HEK293 (cell line): ENCODE data around the gene ZNF488.

Experiments used
- CTCF ChIA-PET: fragments of 350-600 bp; formaldehyde crosslinking; extraction: SDS; loops from one replicate; lab custom pipeline; 2021; ENCODE audit warnings: antibody characterized with exemption; lab: Yijun Ruan, JAX
- POLR2A ChIA-PET: fragments of 300-600 bp; formaldehyde crosslinking; extraction: SDS; loops from one replicate; lab custom pipeline; 2020; ENCODE audit warnings: antibody characterized with exemption, inconsistent platforms; lab: Yijun Ruan, JAX
- H3K27ac ChIP-seq: fragments of 200-500 bp; sonication (Bioruptor generic); 2 replicates; pipeline ENCODE4 v1.5.1; 2014; ENCODE audit warnings: low read depth, low read length, control low read depth, inconsistent platforms; ENCODE audit errors: extremely low read depth
- H3K36me3 ChIP-seq, 2 experiments: fragments of 200-500 bp in 1 of 2; sonication (Bioruptor generic) in 1 of 2; 1 replicate in 1 of 2; 2 replicates in 1 of 2; pipeline ENCODE4 v1.5.1; 2014 to 2017; ENCODE audit warnings: inconsistent platforms in 2 of 2, low read length in 2 of 2; ENCODE audit not compliant: control insufficient read depth in 2 of 2, insufficient read depth in 1 of 2
- H3K4me1 ChIP-seq: fragments of 200-500 bp; sonication (Bioruptor generic); 2 replicates; pipeline ENCODE4 v1.5.1; 2014; ENCODE audit warnings: mild to moderate bottlenecking, low read length, inconsistent platforms; ENCODE audit not compliant: control insufficient read depth, insufficient read depth
- H3K4me3 ChIP-seq: 2 replicates; pipeline ENCODE4 v1.5.1; 2011; ENCODE audit warnings: low read depth, mild to moderate bottlenecking, control low read depth, low read length, moderate library complexity
- H3K9me3 ChIP-seq: fragments of 200-500 bp; sonication (Bioruptor generic); 2 replicates; pipeline ENCODE4 v1.5.1; 2014; ENCODE audit warnings: low read depth, low read length, inconsistent platforms; ENCODE audit not compliant: control insufficient read depth, insufficient read depth
- GLIS1 ChIP-seq: fragments of 450-650 bp; formaldehyde crosslinking; IDR thresholded peaks from 2 replicates; pipeline ENCODE4 v1.5.1; 2016; ENCODE audit warnings: missing biosample characterization, missing genetic modification characterization
- IKZF3 ChIP-seq: fragments of 450-650 bp; IDR thresholded peaks from 2 replicates; pipeline ENCODE4 v1.5.0; 2018; ENCODE audit warnings: missing biosample characterization, mild to moderate bottlenecking, missing genetic modification characterization, moderate library complexity
- KLF10 ChIP-seq: fragments of 450-650 bp; IDR thresholded peaks from 2 replicates; pipeline ENCODE4 v1.5.1; 2018; ENCODE audit warnings: missing biosample characterization, mild to moderate bottlenecking, missing genetic modification characterization
- MEIS1 ChIP-seq: sonication (generic); formaldehyde crosslinking; IDR thresholded peaks from 2 replicates; pipeline ENCODE4 v1.8.1; 2022; ENCODE audit warnings: missing genetic modification reagents, mild to moderate bottlenecking, borderline replicate concordance
- PRDM1 ChIP-seq: fragments of 450-650 bp; formaldehyde crosslinking; IDR thresholded peaks from 2 replicates; pipeline ENCODE4; 2016; ENCODE audit warnings: missing biosample characterization, missing genetic modification characterization
- SALL2 ChIP-seq: fragments of 450-650 bp; formaldehyde crosslinking; IDR thresholded peaks from 2 replicates; pipeline ENCODE4 v1.5.0; 2017; ENCODE audit warnings: missing biosample characterization, mild to moderate bottlenecking, missing genetic modification characterization, borderline replicate concordance
- ZNF112 ChIP-seq: fragments of 450-650 bp; formaldehyde crosslinking; IDR thresholded peaks from 2 replicates; pipeline ENCODE4 v1.5.0; 2017; ENCODE audit warnings: missing biosample characterization, missing genetic modification characterization
- ZNF114 ChIP-seq: fragments of 450-650 bp; formaldehyde crosslinking; IDR thresholded peaks from 2 replicates; pipeline ENCODE4 v1.5.0; 2017; ENCODE audit warnings: missing biosample characterization, missing genetic modification characterization
- ZNF202 ChIP-seq: fragments of 450-650 bp; formaldehyde crosslinking; IDR thresholded peaks from 2 replicates; pipeline ENCODE4 v1.5.1; 2016; ENCODE audit warnings: missing biosample characterization, missing genetic modification characterization, borderline replicate concordance
- ZNF274 ChIP-seq, 2 experiments: fragments of 200-500 bp in 1 of 2; fragments of 450-650 bp in 1 of 2; sonication (Bioruptor generic) in 1 of 2; formaldehyde crosslinking in 1 of 2; IDR thresholded peaks; 2 replicates each; pipeline versions ENCODE4 v1.5.1 to v1.6.1; 2014 to 2016; ENCODE audit warnings: borderline replicate concordance in 1 of 2, inconsistent platforms in 1 of 2, low read length in 1 of 2, missing biosample characterization in 1 of 2, missing genetic modification characterization in 1 of 2
- ZNF416 ChIP-seq: fragments of 450-650 bp; formaldehyde crosslinking; IDR thresholded peaks from 2 replicates; pipeline ENCODE4 v1.5.1; 2016; ENCODE audit warnings: missing biosample characterization, missing genetic modification characterization
- ZNF433 ChIP-seq: fragments of 450-650 bp; formaldehyde crosslinking; IDR thresholded peaks from 2 replicates; pipeline ENCODE4 v1.5.1; 2016; ENCODE audit warnings: missing biosample characterization, missing genetic modification characterization, low read depth
- ZNF549 ChIP-seq: fragments of 450-650 bp; IDR thresholded peaks from 2 replicates; pipeline ENCODE4 v1.5.1; 2018; ENCODE audit warnings: missing biosample characterization, missing genetic modification characterization, mild to moderate bottlenecking, inconsistent platforms, moderate library complexity
- ZNF600 ChIP-seq: fragments of 450-650 bp; formaldehyde crosslinking; IDR thresholded peaks from 2 replicates; pipeline ENCODE4 v1.5.1; 2016; ENCODE audit warnings: missing biosample characterization, missing genetic modification characterization
- ZNF660 ChIP-seq: fragments of 450-650 bp; IDR thresholded peaks from 2 replicates; pipeline ENCODE4 v1.5.1; 2018; ENCODE audit warnings: missing biosample characterization, mild to moderate bottlenecking, missing genetic modification characterization
- ZNF768 ChIP-seq: fragments of 450-650 bp; formaldehyde crosslinking; IDR thresholded peaks from 2 replicates; pipeline ENCODE4 v1.5.1; 2018; ENCODE audit warnings: missing biosample characterization, mild to moderate bottlenecking, missing genetic modification characterization
- ZNF776 ChIP-seq: fragments of 450-650 bp; formaldehyde crosslinking; IDR thresholded peaks from 2 replicates; pipeline ENCODE4 v1.5.0; 2017; ENCODE audit warnings: missing biosample characterization, missing genetic modification characterization, borderline replicate concordance
- TF ChIP-seq, protein P1 (sequence below): fragments of 450-650 bp; formaldehyde crosslinking; optimal IDR thresholded peaks from 2 replicates; pipeline ENCODE3; 2016; ENCODE audit warnings: missing biosample characterization, mild to moderate bottlenecking, missing genetic modification characterization
- TF ChIP-seq, protein P2 (sequence below): fragments of 450-650 bp; formaldehyde crosslinking; IDR thresholded peaks from 2 replicates; pipeline ENCODE4 v1.5.1; 2016; ENCODE audit warnings: missing biosample characterization, missing genetic modification characterization
- TF ChIP-seq, protein P3 (sequence below): fragments of 450-650 bp; formaldehyde crosslinking; IDR thresholded peaks from 2 replicates; pipeline ENCODE4 v1.5.1; 2016; ENCODE audit warnings: missing biosample characterization, missing genetic modification characterization
- TF ChIP-seq, protein P4 (sequence below): fragments of 450-650 bp; formaldehyde crosslinking; IDR thresholded peaks from 2 replicates; pipeline ENCODE4 v1.5.1; 2016; ENCODE audit warnings: missing biosample characterization, missing genetic modification characterization, borderline replicate concordance
- TF ChIP-seq, protein P5 (sequence below): fragments of 450-650 bp; formaldehyde crosslinking; IDR thresholded peaks from 2 replicates; pipeline ENCODE4 v1.5.1; 2016; ENCODE audit warnings: missing biosample characterization, missing genetic modification characterization, low read depth

Gene ZNF488

DNA sequence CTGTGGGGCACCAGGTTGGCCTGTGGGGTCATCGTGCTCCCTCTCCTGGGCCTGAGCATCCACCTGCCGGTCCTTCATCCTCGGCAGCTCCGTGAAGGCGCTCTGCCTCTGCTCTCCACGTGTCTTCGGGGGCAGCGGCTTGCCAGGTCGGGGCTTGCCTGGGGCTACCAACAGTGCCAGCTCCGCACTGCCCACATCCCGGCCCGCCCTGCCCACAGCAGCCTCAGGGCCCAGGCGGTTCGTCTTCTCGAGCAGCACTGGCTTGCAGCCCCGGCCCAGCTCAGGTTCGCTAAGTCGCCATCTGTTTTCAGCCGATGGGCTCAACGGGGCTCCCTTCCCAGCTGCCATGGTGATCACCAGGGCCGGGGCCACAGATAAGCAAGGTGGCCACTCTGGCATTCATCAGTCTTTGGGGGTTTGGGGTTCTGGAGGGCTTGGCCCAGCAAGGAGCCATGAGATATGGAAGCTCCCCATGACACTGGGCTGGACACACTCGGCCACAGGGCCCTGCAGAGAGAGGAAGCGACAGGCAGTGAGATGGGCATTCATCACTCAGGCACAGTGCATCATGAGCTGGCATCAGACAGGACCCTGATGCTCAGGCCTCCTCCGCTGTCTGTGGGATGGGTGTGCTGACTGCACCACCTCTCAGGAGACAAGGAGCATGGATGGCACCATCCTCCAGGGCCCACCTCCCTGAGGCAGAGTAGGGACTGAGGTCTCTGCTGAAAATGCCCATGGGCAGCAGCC lies 15.5 kb downstream of the ZNF488 start:
- Histone ChIP-seq H3K36me3 (no peaks in the 10 kb centered on the region), H3K9me3 (no peaks in the 10 kb centered on the region), H3K4me3 (no peak overlapping the region), H3K27ac (no peak overlapping the region), H3K4me1 (no peaks in the 10 kb centered on the region)
- ChIA-PET POLR2A (interaction anchor here (1.5 kb wide), 1 partner anchor 16 kb away, joined by 4 read pairs; the partner anchor contains the start of gene ZNF488), CTCF (interaction anchor here (1.1 kb wide), 1 partner anchor 28 kb away, joined by 4 read pairs; no protein-coding TSS in a partner anchor)
- no peak for TF ChIP-seq ZNF112 (tag by site-specific recombination)
- no peak for TF ChIP-seq ZNF433 (tag by site-specific recombination)
- no peak for TF ChIP-seq ZNF776 (tag by site-specific recombination)
- TF ChIP-seq ZNF768 (tag by site-specific recombination) = no peak
- TF ChIP-seq IKZF3 (tag by site-specific recombination) = no peak
- TF ChIP-seq SALL2 (tag by site-specific recombination) = no peak
- TF ChIP-seq, protein P1, sequence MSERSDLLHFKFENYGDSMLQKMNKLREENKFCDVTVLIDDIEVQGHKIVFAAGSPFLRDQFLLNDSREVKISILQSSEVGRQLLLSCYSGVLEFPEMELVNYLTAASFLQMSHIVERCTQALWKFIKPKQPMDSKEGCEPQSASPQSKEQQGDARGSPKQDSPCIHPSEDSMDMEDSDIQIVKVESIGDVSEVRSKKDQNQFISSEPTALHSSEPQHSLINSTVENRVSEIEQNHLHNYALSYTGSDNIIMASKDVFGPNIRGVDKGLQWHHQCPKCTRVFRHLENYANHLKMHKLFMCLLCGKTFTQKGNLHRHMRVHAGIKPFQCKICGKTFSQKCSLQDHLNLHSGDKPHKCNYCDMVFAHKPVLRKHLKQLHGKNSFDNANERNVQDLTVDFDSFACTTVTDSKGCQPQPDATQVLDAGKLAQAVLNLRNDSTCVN = no peak
- no peak for TF ChIP-seq PRDM1 (tag by site-specific recombination)
- TF ChIP-seq GLIS1 = no peak
- TF ChIP-seq, protein P2, sequence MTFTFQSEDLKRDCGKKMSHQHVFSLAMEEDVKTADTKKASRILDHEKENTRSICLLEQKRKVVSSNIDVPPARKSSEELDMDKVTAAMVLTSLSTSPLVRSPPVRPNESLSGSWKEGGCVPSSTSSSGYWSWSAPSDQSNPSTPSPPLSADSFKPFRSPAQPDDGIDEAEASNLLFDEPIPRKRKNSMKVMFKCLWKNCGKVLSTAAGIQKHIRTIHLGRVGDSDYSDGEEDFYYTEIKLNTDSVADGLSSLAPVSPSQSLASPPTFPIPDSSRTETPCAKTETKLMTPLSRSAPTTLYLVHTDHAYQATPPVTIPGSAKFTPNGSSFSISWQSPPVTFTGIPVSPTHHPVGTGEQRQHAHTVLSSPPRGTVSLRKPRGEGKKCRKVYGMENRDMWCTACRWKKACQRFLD (tag by site-specific recombination) = no peak
- TF ChIP-seq, protein P3, sequence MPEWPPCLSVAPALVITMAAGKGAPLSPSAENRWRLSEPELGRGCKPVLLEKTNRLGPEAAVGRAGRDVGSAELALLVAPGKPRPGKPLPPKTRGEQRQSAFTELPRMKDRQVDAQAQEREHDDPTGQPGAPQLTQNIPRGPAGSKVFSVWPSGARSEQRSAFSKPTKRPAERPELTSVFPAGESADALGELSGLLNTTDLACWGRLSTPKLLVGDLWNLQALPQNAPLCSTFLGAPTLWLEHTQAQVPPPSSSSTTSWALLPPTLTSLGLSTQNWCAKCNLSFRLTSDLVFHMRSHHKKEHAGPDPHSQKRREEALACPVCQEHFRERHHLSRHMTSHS (tag by site-specific recombination) = no peak
- no peak for TF ChIP-seq ZNF274 (IDR thresholded peaks at IDR 0.05; ENCODE audit: low read length)
- TF ChIP-seq ZNF274 (tag by site-specific recombination; IDR thresholded peaks at IDR 0.05; ENCODE audit: borderline replicate concordance) = no peak
- TF ChIP-seq KLF10 = no peak
- TF ChIP-seq, protein P4, sequence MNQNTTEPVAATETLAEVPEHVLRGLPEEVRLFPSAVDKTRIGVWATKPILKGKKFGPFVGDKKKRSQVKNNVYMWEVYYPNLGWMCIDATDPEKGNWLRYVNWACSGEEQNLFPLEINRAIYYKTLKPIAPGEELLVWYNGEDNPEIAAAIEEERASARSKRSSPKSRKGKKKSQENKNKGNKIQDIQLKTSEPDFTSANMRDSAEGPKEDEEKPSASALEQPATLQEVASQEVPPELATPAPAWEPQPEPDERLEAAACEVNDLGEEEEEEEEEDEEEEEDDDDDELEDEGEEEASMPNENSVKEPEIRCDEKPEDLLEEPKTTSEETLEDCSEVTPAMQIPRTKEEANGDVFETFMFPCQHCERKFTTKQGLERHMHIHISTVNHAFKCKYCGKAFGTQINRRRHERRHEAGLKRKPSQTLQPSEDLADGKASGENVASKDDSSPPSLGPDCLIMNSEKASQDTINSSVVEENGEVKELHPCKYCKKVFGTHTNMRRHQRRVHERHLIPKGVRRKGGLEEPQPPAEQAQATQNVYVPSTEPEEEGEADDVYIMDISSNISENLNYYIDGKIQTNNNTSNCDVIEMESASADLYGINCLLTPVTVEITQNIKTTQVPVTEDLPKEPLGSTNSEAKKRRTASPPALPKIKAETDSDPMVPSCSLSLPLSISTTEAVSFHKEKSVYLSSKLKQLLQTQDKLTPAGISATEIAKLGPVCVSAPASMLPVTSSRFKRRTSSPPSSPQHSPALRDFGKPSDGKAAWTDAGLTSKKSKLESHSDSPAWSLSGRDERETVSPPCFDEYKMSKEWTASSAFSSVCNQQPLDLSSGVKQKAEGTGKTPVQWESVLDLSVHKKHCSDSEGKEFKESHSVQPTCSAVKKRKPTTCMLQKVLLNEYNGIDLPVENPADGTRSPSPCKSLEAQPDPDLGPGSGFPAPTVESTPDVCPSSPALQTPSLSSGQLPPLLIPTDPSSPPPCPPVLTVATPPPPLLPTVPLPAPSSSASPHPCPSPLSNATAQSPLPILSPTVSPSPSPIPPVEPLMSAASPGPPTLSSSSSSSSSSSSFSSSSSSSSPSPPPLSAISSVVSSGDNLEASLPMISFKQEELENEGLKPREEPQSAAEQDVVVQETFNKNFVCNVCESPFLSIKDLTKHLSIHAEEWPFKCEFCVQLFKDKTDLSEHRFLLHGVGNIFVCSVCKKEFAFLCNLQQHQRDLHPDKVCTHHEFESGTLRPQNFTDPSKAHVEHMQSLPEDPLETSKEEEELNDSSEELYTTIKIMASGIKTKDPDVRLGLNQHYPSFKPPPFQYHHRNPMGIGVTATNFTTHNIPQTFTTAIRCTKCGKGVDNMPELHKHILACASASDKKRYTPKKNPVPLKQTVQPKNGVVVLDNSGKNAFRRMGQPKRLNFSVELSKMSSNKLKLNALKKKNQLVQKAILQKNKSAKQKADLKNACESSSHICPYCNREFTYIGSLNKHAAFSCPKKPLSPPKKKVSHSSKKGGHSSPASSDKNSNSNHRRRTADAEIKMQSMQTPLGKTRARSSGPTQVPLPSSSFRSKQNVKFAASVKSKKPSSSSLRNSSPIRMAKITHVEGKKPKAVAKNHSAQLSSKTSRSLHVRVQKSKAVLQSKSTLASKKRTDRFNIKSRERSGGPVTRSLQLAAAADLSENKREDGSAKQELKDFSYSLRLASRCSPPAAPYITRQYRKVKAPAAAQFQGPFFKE (tag by site-specific recombination) = no peak

DNA sequence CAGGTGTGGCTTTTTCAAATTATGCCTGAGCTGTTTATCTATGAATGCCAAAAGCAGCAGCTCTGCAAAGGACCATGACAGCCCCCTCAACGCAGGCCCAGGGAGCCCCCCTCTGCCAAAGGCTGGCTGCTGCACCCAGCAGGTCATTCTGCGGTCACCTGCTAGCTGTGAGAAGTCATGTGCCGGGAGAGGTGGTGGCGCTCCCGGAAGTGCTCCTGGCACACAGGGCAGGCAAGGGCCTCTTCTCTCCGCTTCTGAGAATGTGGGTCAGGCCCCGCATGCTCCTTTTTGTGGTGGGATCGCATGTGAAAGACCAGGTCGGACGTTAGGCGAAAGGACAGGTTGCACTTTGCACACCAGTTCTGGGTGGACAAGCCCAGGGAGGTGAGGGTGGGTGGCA lies 16.4 kb downstream of the ZNF488 start:
- H3K36me3 ChIP-seq = no peaks in the 10 kb centered on the region
- no peak overlapping the region for H3K27ac ChIP-seq
- H3K9me3 ChIP-seq = no peaks in the 10 kb centered on the region
- CTCF ChIA-PET = interaction anchor here (1.0 kb wide), 1 partner anchor 82 kb away, joined by 3 read pairs; no protein-coding TSS in a partner anchor
- POLR2A ChIA-PET = interaction anchor here (1.5 kb wide), 1 partner anchor 17 kb away, joined by 4 read pairs; the partner anchor contains the start of gene ZNF488
- no peaks in the 10 kb centered on the region for H3K4me1 ChIP-seq
- H3K4me3 ChIP-seq = no peak overlapping the region
- TF ChIP-seq ZNF416 (tag by site-specific recombination) (no peak), PRDM1 (tag by site-specific recombination) (no peak), ZNF660 (tag by site-specific recombination) (no peak), ZNF600 (tag by site-specific recombination) (no peak), ZNF114 (tag by site-specific recombination) (no peak), ZNF549 (tag by site-specific recombination) (no peak), MEIS1 (CRISPR knock-in tag) (no peak), ZNF202 (tag by site-specific recombination) (no peak)
- TF ChIP-seq, protein P5, sequence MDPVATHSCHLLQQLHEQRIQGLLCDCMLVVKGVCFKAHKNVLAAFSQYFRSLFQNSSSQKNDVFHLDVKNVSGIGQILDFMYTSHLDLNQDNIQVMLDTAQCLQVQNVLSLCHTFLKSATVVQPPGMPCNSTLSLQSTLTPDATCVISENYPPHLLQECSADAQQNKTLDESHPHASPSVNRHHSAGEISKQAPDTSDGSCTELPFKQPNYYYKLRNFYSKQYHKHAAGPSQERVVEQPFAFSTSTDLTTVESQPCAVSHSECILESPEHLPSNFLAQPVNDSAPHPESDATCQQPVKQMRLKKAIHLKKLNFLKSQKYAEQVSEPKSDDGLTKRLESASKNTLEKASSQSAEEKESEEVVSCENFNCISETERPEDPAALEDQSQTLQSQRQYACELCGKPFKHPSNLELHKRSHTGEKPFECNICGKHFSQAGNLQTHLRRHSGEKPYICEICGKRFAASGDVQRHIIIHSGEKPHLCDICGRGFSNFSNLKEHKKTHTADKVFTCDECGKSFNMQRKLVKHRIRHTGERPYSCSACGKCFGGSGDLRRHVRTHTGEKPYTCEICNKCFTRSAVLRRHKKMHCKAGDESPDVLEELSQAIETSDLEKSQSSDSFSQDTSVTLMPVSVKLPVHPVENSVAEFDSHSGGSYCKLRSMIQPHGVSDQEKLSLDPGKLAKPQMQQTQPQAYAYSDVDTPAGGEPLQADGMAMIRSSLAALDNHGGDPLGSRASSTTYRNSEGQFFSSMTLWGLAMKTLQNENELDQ (tag by site-specific recombination) = no peak
